Stomach smooth muscle (tissue), 2 donors: ENCODE measurements around the gene PLXNA4.

Source experiments
- H3K27ac ChIP-seq: one replicate; pipeline ENCODE4 v1.7.0; 2013; ENCODE audit warnings: mild to moderate bottlenecking, low read length, inconsistent platforms
- H3K27me3 ChIP-seq, 2 donors: one replicate each; pipeline ENCODE4 v1.7.0; 2013; ENCODE audit warnings: low read length in 2 of 2; ENCODE audit not compliant: insufficient read depth in 2 of 2, control insufficient read depth in 1 of 2
- H3K36me3 ChIP-seq, 2 donors: one replicate each; pipeline ENCODE4 v1.7.0; 2013; ENCODE audit warnings: low read length in 2 of 2; ENCODE audit not compliant: control insufficient read depth in 2 of 2, insufficient read depth in 2 of 2
- H3K4me1 ChIP-seq: one replicate; pipeline ENCODE4 v1.7.0; 2013; ENCODE audit warnings: low read length; ENCODE audit not compliant: control insufficient read depth, insufficient read depth
- H3K4me3 ChIP-seq, 2 donors: one replicate each; pipeline ENCODE4 v1.7.0; 2013; ENCODE audit warnings: low read length in 2 of 2
- H3K9ac ChIP-seq, 2 donors: one replicate each; pipeline ENCODE4 v1.7.0; 2013; ENCODE audit warnings: low read length in 2 of 2, mild to moderate bottlenecking in 1 of 2
- H3K9me3 ChIP-seq, 2 donors: one replicate each; pipeline ENCODE4 v1.7.0; 2013; ENCODE audit warnings: low read length in 2 of 2; ENCODE audit not compliant: control insufficient read depth in 2 of 2
- donor health status: healthy.
- donor health status: Pancreatic carcinoma.

Gene PLXNA4

DNA sequence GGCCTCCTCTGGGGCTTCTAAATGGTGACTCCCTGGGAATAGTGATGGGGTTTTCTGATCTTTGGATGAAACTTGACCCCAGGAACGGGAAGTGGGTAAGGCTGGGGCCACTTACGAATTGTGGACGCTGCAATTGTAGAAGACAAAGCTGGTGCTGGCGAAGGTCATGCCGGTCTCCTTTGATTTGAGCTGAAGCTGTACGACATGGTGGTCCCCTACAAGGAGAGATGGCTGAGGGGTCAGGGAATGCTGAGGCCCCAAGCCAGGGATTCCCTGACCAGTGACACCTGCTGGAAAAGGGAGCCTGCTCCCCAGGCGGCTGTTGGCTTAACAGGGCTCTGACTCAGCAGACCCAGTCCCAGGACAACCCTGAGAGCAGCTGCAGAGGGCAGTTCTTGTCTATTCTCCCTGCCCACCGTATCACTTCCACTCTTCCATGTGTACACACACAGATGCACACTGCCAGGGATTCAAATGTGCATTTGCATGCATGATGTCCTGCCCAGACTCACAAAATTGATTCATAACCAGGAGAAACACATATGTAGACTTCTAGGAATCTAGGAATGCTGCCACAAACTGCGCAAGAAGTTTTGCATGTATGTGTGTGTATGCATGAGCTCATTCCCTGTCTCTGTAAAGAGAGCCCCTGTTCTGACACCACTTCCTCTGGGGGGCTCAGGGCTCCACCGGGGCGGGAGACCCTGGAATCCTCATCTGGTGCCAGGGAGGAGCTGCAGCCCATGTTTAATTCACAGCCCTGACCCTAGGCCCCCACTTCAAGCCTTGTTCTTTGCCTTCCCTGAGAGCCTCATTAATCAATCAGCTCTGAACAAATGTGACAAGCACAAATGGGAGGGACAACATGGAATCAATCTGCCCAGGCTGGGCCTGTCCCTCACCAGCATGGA is 350.0 kb downstream of the PLXNA4 start:
- Histone ChIP-seq H3K27ac (no peak overlapping the region), H3K9ac (no peak overlapping the region)

DNA sequence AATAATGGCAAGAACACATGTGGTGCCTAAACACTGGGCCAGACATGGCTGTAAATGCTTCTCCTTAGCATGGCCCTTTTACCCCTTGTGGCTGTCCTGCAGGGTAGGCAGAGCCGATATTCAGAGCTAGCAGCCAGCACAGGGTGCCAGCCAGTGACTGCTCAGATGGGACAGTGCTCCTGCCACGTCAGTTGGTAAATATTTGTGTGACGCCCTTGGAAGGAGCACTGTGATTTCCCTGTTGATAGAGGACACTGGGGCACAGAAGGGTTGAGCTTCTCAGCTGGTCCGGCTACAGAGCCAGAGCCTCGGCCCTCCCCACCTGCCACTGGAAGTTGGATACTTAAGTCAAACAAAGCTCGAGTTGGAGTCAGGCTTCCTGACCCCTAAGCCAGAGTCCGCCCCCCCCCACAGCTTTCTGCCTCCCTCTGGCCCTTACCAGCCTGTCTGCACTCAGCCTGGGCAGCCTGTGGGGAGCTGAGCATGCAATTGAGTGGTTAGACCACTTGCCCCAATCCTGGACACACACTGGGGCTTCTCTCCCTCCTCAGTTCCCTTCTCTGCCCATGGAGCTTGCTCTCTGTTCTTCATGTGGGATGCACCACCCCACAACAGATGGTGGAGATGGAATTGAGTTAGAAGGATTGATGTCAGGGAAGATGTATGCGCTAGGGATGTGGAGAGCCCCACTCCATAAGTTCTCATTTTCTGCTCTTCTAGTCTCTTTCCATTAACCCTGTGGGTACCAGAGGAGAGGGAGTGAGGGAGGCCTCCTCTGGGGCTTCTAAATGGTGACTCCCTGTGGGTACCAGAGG is 350.8 kb downstream of the PLXNA4 start:
- H3K4me1 ChIP-seq, result no peaks in the 10 kb centered on the region
- H3K36me3 ChIP-seq, result peaks cover 0 to 2% of the 10 kb centered on the region in 2 donors
- no peak overlapping the region for H3K27ac ChIP-seq
- H3K9ac ChIP-seq, result no peak overlapping the region
- no peaks in the 10 kb centered on the region for H3K9me3 ChIP-seq
- no peaks in the 10 kb centered on the region for H3K27me3 ChIP-seq
- H3K4me3 ChIP-seq, result no peak overlapping the region

More for the DNA sequence above, 350.0 kb downstream of the PLXNA4 start:
- H3K27me3 ChIP-seq, result no peaks in the 10 kb centered on the region
- H3K4me3 ChIP-seq, result no peak overlapping the region
- peaks cover 0 to 2% of the 10 kb centered on the region in 2 donors for H3K36me3 ChIP-seq
- no peaks in the 10 kb centered on the region for H3K9me3 ChIP-seq
- no peaks in the 10 kb centered on the region for H3K4me1 ChIP-seq

DNA sequence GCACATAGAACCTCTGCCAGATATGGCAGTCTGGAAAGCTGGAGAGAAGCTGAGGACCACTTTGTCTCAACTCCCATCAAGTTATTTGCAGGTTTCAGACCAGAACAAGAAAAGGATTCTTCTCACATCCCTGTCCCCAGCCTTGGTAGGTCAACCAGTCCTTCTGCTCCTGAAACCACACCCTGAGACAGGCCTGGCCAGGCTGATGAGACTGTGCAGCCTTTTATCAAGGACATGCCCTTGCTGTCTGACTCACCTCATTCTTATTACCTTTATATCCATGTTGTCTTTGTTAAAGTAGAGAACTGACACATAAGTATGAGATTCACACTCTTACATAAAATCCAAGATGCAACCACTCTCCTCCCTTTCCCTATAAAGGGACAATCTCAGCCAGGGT is 354.9 kb downstream of the PLXNA4 start:
- Histone ChIP-seq H3K9me3 (no peaks in the 10 kb centered on the region), H3K4me1 (no peaks in the 10 kb centered on the region), H3K27me3 (no peaks in the 10 kb centered on the region), H3K9ac (no peak overlapping the region), H3K27ac (no peak overlapping the region), H3K4me3 (no peak overlapping the region), H3K36me3 (no peaks in the 10 kb centered on the region)

DNA sequence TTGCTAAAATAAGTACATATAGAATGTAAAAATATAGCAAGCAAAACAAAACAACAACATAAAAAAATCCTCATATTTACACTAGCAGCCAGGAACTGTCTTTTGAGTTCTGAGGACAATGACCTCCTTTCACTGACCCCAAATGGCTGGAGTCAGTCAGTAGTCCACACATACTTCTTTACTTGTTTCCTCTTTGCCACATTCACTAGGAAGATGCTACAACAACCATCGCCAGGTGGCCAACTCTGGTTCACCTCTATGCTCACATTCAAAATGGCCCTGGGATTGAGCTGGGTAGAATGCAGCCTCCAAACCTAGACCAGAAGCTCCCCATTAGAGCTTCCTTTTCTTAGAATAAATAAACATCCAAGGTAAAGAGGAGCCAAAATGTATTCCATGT is 356.2 kb downstream of the PLXNA4 start:
- no peaks in the 10 kb centered on the region for H3K9me3 ChIP-seq
- no peaks in the 10 kb centered on the region for H3K27me3 ChIP-seq
- no peaks in the 10 kb centered on the region for H3K36me3 ChIP-seq
- H3K4me3 ChIP-seq, result no peak overlapping the region
- H3K4me1 ChIP-seq, result no peaks in the 10 kb centered on the region
- no peak overlapping the region for H3K27ac ChIP-seq
- H3K9ac ChIP-seq, result no peak overlapping the region

DNA sequence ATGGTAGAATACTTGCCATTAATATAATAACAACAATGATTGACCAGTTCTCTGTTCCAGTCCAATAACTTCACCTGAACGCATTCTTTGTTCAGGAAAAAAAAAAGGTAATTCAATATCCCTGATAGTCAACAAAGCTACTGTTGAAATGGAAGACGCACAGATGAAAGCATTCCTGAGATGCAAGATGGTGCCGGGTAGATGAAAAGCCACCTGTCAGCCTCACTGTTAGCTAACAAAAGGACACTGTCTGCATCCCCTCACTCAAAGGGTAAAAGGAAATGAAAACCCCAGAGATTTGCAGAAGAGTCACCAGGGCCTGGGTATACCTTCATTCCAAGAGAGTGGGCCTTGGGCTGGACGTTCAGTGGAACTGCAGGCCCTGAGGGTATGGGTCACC is 357.4 kb downstream of the PLXNA4 start:
- Histone ChIP-seq H3K36me3 (no peaks in the 10 kb centered on the region), H3K9ac (no peak overlapping the region), H3K27ac (no peak overlapping the region), H3K27me3 (no peaks in the 10 kb centered on the region), H3K9me3 (no peaks in the 10 kb centered on the region), H3K4me3 (no peak overlapping the region), H3K4me1 (no peaks in the 10 kb centered on the region)

DNA sequence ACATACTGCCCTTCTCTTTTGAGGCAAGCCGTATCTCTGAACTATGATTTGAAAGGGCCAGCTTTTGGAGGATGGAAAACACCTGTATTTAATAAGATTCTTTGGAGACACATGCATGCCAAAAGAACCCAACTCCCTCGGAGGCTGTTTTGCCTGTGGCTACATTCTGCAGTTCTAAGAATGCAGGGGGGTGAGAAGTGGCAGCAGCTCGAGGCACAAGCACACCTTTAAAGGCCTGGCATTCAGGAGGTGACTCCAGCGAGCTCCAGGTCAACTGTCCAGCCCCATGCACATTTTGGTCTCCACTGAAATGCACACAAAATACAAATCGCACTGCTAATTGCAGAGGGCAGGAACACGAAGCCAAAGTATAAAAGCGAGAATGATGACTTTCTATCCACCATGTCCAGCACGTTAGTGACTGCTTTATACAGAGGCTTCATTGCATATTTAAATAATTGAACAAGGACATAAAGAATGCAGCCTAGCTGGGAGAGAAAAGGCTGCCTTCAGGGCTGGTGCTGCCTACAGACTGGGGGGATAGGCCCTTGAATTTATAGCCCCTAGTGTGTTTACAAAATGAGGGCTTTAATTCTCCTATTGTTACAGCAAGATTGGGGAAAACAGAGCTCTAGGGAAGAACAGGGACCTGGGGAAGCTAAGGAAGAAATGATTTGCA is 359.3 kb downstream of the PLXNA4 start:
- H3K4me1 ChIP-seq, result no peaks in the 10 kb centered on the region
- no peaks in the 10 kb centered on the region for H3K36me3 ChIP-seq
- no peaks in the 10 kb centered on the region for H3K9me3 ChIP-seq
- no peak overlapping the region for H3K4me3 ChIP-seq
- no peak overlapping the region for H3K27ac ChIP-seq
- no peak overlapping the region for H3K9ac ChIP-seq
- H3K27me3 ChIP-seq, result no peaks in the 10 kb centered on the region

DNA sequence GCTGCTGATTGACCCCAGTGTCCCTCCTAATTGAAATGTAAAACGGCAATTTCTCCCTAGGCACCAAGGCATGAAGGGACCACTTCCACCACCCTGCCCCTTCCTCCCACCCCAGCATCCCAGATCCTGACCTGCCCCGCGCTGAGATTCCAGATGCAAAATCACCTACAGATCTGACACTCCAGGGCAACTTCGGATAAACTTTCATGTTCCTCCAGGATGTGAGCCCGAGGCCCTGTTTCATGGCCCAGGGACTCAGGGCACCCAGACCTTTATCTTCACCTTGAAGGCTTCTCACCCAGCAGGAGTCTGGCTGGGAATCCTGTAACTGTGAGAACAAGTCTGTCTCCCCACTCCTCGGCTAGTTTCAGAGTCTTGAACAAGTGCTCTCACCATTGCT is 361.8 kb downstream of the PLXNA4 start:
- no peaks in the 10 kb centered on the region for H3K36me3 ChIP-seq

DNA sequence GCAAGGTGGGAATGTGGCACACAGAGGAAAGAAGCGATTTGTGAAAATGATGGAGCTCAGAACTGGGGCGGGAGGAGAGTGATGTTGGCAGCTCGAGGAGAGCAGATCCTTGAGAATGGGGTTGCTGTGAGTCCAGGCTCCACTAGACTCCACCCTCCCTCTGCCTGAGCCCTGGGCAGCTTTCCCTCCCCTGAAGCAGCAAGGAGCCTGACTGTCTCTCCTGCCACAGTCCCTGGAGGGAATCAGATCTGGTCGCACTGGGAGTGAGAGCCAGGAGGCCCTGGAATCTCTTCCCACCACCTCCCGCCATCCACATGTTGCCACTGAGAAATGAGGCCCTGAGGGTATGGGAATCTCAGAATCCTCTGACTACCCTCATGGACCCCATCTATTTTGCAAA is 362.7 kb downstream of the PLXNA4 start:
- Histone ChIP-seq H3K36me3 (no peaks in the 10 kb centered on the region), H3K9me3 (no peaks in the 10 kb centered on the region), H3K27ac (no peak overlapping the region), H3K4me3 (no peak overlapping the region), H3K9ac (no peak overlapping the region), H3K27me3 (no peaks in the 10 kb centered on the region), H3K4me1 (no peaks in the 10 kb centered on the region)

More for the DNA sequence above, 361.8 kb downstream of the PLXNA4 start:
- Histone ChIP-seq H3K9me3 (no peaks in the 10 kb centered on the region), H3K4me3 (no peak overlapping the region), H3K27me3 (no peaks in the 10 kb centered on the region), H3K4me1 (no peaks in the 10 kb centered on the region), H3K9ac (no peak overlapping the region), H3K27ac (no peak overlapping the region)

DNA sequence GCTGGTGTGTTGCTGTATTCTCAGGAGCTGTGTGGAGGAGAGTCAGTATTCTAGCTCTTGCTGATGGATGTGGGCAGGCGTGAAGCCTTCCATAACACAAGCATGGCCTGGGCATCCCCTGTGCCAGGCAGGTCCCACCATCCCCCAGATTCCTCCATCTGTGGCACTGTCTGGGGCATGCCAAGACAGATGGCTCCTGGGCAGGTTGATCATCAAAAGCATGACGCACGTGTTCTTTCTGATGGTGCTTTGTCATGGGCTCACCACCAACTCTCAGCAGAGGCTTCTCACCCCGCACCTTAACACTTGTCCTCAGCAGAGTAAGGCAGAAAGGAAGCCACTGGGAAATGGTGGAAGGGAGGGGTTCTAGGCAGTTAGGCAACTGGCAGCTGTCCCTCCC is 364.3 kb downstream of the PLXNA4 start:
- Histone ChIP-seq H3K27me3 (no peaks in the 10 kb centered on the region), H3K9ac (no peak overlapping the region), H3K9me3 (no peaks in the 10 kb centered on the region), H3K27ac (no peak overlapping the region), H3K36me3 (no peaks in the 10 kb centered on the region), H3K4me1 (no peaks in the 10 kb centered on the region), H3K4me3 (no peak overlapping the region)

DNA sequence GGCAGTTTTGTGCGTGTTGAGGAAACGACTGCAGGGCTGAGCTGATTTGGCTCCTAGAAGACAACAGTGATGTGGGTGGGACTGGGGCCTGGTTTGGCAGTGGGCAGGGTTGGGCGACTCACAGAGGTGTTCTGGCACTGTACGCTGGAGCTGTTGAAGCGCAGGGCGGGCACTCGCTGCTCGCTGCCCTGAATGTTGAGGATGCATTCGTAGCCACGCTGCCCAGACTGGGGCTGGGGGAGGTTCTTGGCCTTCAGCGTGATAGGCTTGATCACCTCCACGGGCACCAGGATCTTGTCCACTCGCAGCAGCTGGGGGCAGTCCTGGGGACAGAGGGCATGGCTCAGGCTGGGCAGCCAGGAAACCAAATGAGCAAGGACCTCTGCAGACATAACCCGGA is 365.4 kb downstream of the PLXNA4 start:
- no peaks in the 10 kb centered on the region for H3K27me3 ChIP-seq
- H3K27ac ChIP-seq, result no peak overlapping the region
- H3K4me3 ChIP-seq, result no peak overlapping the region
- H3K9ac ChIP-seq, result no peak overlapping the region
- no peaks in the 10 kb centered on the region for H3K9me3 ChIP-seq
- no peaks in the 10 kb centered on the region for H3K36me3 ChIP-seq
- H3K4me1 ChIP-seq, result no peaks in the 10 kb centered on the region
